Measurements from ENCODE around the gene MSMO1.
A peak's percentile ranks its signal among the peaks of the same experiment; 100 is the strongest.
"Not testable (repeated sequence)": the region's sequence is repeated elsewhere in the genome, so short reads cannot be mapped to it uniquely, and the experiment has no call there.

The MSMO1 gene

GRCh38 chr4:165324918-165325304, 2.6 kb upstream of the MSMO1 start:
- no peak for FAIRE-seq

GRCh38 chr4:165325732-165326512, 1.5 kb upstream of the MSMO1 start:
- no peak for FAIRE-seq

- no peak for FAIRE-seq
These were observed 648 bp upstream of the MSMO1 start for GRCh38 chr4:165326831-165327210.

GRCh38 chr4:165328101-165328425, 594 bp downstream of the MSMO1 start:
- no peak for FAIRE-seq

- FAIRE-seq = no peak
These were observed 1.2 kb downstream of the MSMO1 start for GRCh38 chr4:165328708-165329107.

GRCh38 chr4:165330071-165330470, 2.6 kb downstream of the MSMO1 start:
- no peak for FAIRE-seq

GRCh38 chr4:165330666-165331065, 3.2 kb downstream of the MSMO1 start:
- no peak for FAIRE-seq

- FAIRE-seq = no peak
These were observed 3.9 kb downstream of the MSMO1 start for GRCh38 chr4:165331359-165331758.

GRCh38 chr4:165331823-165332222, 4.4 kb downstream of the MSMO1 start:
- no peak for FAIRE-seq

GRCh38 chr4:165332502-165332901, 5.0 kb downstream of the MSMO1 start:
- peak; percentile 66 for FAIRE-seq

GRCh38 chr4:165335163-165335703, 7.8 kb downstream of the MSMO1 start:
- FAIRE-seq = no peak

- FAIRE-seq = no peak
These were observed 9.3 kb downstream of the MSMO1 start for GRCh38 chr4:165336743-165337142.

- FAIRE-seq = not testable (repeated sequence)
These were observed 14.9 kb downstream of the MSMO1 start for GRCh38 chr4:165342340-165342739.

GRCh38 chr4:165343353-165344191, 16.1 kb downstream of the MSMO1 start:
- peak; percentile 13 for FAIRE-seq

GRCh38 chr4:165345666-165346417, 18.4 kb downstream of the MSMO1 start:
- no peak for FAIRE-seq

GRCh38 chr4:165347647-165348569, 20.4 kb downstream of the MSMO1 start:
- no peak for FAIRE-seq

- no peak for FAIRE-seq
These were observed 24.1 kb downstream of the MSMO1 start for GRCh38 chr4:165351359-165352130.

GRCh38 chr4:165355900-165356300, 28.4 kb downstream of the MSMO1 start:
- peak; percentile 87 for FAIRE-seq

GRCh38 chr4:165359506-165359905, 32.0 kb downstream of the MSMO1 start:
- FAIRE-seq = no peak

GRCh38 chr4:165360041-165360695, 32.7 kb downstream of the MSMO1 start:
- no peak for FAIRE-seq

All from G401.6 (cell line).